WTC11 (cell line): ENCODE data around the gene DPYSL5.

Experiments used
- CTCF ChIP-seq: fragments of 200-600 bp; IDR thresholded peaks from 2 replicates; pipeline ENCODE4 v1.8.0; 2022; ENCODE audit warnings: antibody characterized with exemption
- MXD4 ChIP-seq: fragments of 250-450 bp; sonication (Bioruptor Pico); IDR thresholded peaks from 2 replicates; pipeline ENCODE4 v1.8.0; 2021; ENCODE audit warnings: mild to moderate bottlenecking, moderate library complexity, borderline replicate concordance
- NFE2L1 ChIP-seq: sonication (generic); formaldehyde crosslinking; IDR thresholded peaks from 2 replicates; pipeline ENCODE4 v1.8.1; 2023; ENCODE audit warnings: missing genetic modification reagents
- NR2C2 ChIP-seq: sonication (generic); formaldehyde crosslinking; IDR thresholded peaks from 2 replicates; pipeline ENCODE4 v1.8.0; 2022; ENCODE audit warnings: mild to moderate bottlenecking, missing genetic modification reagents
- SP1 ChIP-seq: sonication (generic); formaldehyde crosslinking; conservative IDR thresholded peaks from 2 replicates; pipeline ENCODE4 v1.8.1; 2022; ENCODE audit warnings: missing genetic modification reagents
- TF ChIP-seq, protein P1 (sequence below): fragments of 250-450 bp; sonication (Bioruptor Pico); conservative IDR thresholded peaks from 2 replicates; pipeline ENCODE4 v1.9.0; 2021; ENCODE audit warnings: mild to moderate bottlenecking

- TF ChIP-seq NFE2L1 (CRISPR knock-in tag) (no peak), CTCF (no peak), SP1 (CRISPR knock-in tag) (no peak), NR2C2 (CRISPR knock-in tag) (no peak), MXD4 (CRISPR knock-in tag) (no peak)
- TF ChIP-seq, protein P1, sequence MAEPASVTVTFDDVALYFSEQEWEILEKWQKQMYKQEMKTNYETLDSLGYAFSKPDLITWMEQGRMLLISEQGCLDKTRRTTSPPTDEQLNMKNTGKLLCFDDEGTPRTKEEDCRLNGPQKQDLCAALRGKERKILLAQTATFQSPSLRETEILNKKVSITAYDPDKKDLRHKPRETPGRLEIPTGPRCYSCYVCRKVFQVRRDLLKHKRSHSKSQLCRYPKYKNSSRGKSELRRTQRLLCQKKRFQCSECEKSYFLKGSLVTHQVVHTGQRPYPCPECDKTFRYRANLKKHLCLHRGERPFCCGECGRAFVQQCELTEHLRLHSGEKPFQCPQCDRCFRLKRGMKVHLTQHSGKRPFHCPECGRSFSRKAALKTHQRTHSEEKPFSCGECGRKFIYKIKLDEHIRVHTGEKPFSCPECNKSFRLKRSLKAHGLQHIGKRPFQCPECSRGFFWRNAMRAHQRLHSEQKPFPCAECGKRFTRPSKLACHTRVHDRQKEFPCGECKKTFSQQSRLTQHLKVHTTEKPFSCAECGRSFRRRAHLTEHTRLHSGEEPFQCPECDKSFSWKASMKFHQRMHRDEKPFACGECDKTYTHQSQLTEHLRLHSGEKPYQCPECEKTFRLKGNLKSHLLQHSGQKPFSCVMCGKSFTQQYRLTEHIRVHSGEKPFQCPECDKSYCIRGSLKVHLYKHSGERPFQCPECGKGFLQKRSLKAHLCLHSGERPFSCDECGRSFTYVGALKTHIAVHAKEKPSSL (CRISPR knock-in tag): no peak
These were observed 32.2 kb downstream of the DPYSL5 start for GRCh38 chr2:26880161-26880560.
